Thyroid gland (tissue), 4 donors: ENCODE measurements around the gene STAMBPL1. TPM values are rescaled to one million over a fixed set of nuclear protein-coding genes. Genes with fewer than 3 reads are reported as not detected.

Experiments
- DNase-seq, 2 donors: peaks; one replicate each; pipeline ENCODE4 v3.0.0-alpha.2; 2019
- H3K27ac ChIP-seq, 3 donors: fragments of 200-600 bp; sonication (generic); 1 replicate in 2 of 3; 2 replicates in 1 of 3; pipeline ENCODE4 v1.5.1; 2016 to 2019; ENCODE audit warnings: mild to moderate bottlenecking in 1 of 3, moderate library complexity in 1 of 3
- H3K27me3 ChIP-seq: fragments of 200-600 bp; sonication (generic); one replicate; pipeline ENCODE4 v1.5.1; 2019
- H3K36me3 ChIP-seq, 2 donors: fragments of 200-600 bp; sonication (generic); one replicate each; pipeline ENCODE4 v1.5.1; 2016 to 2019
- H3K4me1 ChIP-seq, 2 donors: fragments of 200-600 bp; sonication (generic); one replicate each; pipeline ENCODE4 v1.5.1; 2017 to 2019
- H3K4me3 ChIP-seq, 3 donors: fragments of 200-600 bp; sonication (generic); replicated peaks in 1 of 3; 1 replicate in 2 of 3; 2 replicates in 1 of 3; pipeline ENCODE4 v1.5.1; 2016; ENCODE audit warnings: mild to moderate bottlenecking in 1 of 3
- H3K9me3 ChIP-seq: fragments of 200-600 bp; sonication (generic); one replicate; pipeline ENCODE4 v1.5.1; 2017
- POLR2A ChIP-seq, 2 donors: fragments of 450-650 bp; IDR thresholded peaks; one replicate each; pipeline ENCODE4 v1.6.1; 2017; ENCODE audit warnings: antibody characterized with exemption in 2 of 2, mild to moderate bottlenecking in 2 of 2, moderate library complexity in 1 of 2
- WGBS, 2 donors: methylation state at CpG; one replicate each; pipeline ENCODE4 v1.1.5; 2017; 5-methylcytosine and 5-hydroxymethylcytosine counted together
- intact Hi-C: fragments of 100-400 bp; cut with DNase I; formaldehyde crosslinking; loops from one replicate; pipeline ENCODE4 v1.15.1; 2023
- total RNA-seq, 4 donors: library from RNA; depleted of rRNA; stranded (reverse); fragments of >200 nt; gene quantifications; one replicate each; pipeline ENCODE4 v1.2.3, GENCODE V29; 2016
- TF ChIP-seq, protein P1 (sequence below), 6 experiments: fragments of 200-600 bp in 3 of 6; fragments of 450-650 bp in 3 of 6; sonication (generic) in 3 of 6; IDR thresholded peaks; one replicate each; pipeline ENCODE4 v1.5.1; 2016 to 2019; ENCODE audit warnings: antibody characterized with exemption in 6 of 6, mild to moderate bottlenecking in 2 of 6, inconsistent platforms in 1 of 6, moderate library complexity in 1 of 6

The STAMBPL1 gene
- total RNA-seq, 4 donors from 2014 or later = 0.63 to 6.2 (median 5.7) TPM

DNA sequence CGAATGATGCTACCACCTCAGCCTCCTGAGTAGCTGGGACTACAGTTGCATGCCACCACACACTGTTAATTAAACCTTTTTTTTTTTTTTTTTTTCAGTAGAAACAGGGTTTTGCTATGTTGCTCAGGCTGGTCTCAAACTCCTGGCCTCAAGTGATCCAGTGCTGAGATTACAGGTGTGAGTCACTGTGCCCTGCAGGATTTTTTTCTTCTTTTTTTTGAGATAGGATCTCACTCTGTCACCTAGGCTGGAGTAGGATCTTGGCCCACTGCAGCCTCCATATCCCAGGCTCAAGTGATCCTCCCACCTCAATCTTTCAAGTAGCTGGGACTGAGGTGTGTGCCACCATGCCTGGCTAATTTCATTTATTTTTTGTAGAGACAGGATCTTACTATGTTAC, 66.2 kb downstream of the STAMBPL1 start:
- H3K27ac ChIP-seq = no peak overlapping the region
- H3K4me1 ChIP-seq = peaks cover 9 to 12% of the 10 kb centered on the region in 2 donors
- 97 to 100% methylated on average over 1 of the region's 1 CpG for WGBS, 2 donors
- TF ChIP-seq, protein P1, sequence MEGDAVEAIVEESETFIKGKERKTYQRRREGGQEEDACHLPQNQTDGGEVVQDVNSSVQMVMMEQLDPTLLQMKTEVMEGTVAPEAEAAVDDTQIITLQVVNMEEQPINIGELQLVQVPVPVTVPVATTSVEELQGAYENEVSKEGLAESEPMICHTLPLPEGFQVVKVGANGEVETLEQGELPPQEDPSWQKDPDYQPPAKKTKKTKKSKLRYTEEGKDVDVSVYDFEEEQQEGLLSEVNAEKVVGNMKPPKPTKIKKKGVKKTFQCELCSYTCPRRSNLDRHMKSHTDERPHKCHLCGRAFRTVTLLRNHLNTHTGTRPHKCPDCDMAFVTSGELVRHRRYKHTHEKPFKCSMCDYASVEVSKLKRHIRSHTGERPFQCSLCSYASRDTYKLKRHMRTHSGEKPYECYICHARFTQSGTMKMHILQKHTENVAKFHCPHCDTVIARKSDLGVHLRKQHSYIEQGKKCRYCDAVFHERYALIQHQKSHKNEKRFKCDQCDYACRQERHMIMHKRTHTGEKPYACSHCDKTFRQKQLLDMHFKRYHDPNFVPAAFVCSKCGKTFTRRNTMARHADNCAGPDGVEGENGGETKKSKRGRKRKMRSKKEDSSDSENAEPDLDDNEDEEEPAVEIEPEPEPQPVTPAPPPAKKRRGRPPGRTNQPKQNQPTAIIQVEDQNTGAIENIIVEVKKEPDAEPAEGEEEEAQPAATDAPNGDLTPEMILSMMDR (IDR thresholded peaks at IDR 0.05) = no peak
- no peak for TF ChIP-seq POLR2A (IDR thresholded peaks at IDR 0.05)
- no peaks in the 10 kb centered on the region for H3K9me3 ChIP-seq
- no peaks in the 10 kb centered on the region for H3K36me3 ChIP-seq
- no peak for DNase-seq
- no peaks in the 10 kb centered on the region for H3K27me3 ChIP-seq
- H3K4me3 ChIP-seq = no peak overlapping the region
- intact Hi-C loops = no loop called here

- H3K27ac ChIP-seq = no peak overlapping the region
- no peaks in the 10 kb centered on the region for H3K27me3 ChIP-seq
- 81 to 96% methylated on average over 6 of the region's 6 CpGs for WGBS, 2 donors
- H3K4me3 ChIP-seq = no peak overlapping the region
- peaks cover 14 to 17% of the 10 kb centered on the region in 2 donors for H3K4me1 ChIP-seq
- H3K9me3 ChIP-seq = no peaks in the 10 kb centered on the region
- H3K36me3 ChIP-seq = no peaks in the 10 kb centered on the region
- intact Hi-C loops = no loop called here
- TF ChIP-seq POLR2A (IDR thresholded peaks at IDR 0.05) = no peak
- TF ChIP-seq, protein P1 (IDR thresholded peaks at IDR 0.05) = no peak
- DNase-seq = no peak
Observed at GRCh38 chr10:88946965-88947590, 67.0 kb downstream of the STAMBPL1 start.

DNA sequence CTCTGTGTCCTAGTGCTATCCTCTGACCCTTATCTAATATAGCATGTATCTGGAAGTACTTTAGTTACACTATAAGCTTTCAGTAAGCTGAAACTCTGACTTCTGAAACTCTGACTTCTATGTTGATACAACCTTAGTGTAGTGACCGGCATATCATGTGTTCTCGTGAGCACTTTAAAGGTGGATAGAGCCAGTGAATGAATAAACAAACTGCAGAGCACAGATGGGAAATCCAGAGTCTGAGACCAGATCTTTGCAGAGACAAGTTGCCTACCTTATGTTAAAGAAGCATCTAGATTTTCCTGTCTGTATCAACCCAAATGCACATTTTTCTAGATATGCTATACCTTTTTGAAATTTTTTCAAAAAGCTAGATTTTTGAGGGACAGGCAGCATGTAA, 69.0 kb downstream of the STAMBPL1 start:
- intact Hi-C loops = no loop called here
- H3K4me1 ChIP-seq = peaks cover 18 to 21% of the 10 kb centered on the region in 2 donors

DNA sequence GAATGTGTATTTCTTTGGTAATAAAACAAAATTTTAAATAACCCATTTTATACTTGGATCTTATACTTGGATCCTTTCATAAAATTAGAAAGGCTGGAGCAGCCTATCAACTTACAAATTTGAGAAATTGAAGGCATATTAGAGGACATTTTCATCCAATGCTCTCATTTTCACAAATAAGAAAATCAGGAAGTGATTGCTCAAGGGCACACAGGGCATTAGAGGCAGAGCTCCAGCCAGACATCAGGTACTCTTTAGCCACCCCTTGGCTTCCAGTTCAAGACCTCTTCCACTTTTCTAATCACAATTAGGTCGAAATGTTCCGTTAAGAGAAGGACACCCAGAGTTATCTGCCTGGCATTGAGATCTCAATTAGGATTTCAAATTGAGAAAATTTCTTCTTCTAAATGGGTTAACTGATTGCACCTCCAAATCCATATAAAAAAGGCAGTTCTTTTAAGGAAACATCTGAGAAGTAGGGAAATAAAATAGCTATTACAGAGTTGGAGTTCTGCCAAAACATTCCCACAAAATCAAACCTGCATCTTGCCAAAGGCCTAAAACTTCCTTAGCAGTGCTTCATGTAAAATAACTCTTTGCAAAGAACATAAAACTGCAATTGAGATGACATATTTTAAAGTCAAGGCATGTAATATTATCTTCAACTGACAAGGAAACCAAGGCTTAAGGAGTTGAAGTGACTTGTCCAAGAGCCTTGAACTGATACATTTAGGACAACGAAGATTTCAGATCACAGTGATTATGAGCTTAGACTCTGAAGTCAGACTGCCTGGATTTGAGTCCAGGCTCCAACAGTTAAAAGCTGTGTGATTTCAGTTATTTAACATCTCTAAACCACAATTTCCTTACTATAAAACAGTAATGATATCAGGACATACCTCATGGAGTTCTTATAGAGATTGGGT, 70.1 kb downstream of the STAMBPL1 start:
- H3K27ac ChIP-seq = peak overlapping the region; percentile 96 to 99 (median 98)
- no peak overlapping the region for H3K4me3 ChIP-seq
- H3K27me3 ChIP-seq = no peaks in the 10 kb centered on the region
- peaks cover 18 to 21% of the 10 kb centered on the region in 2 donors for H3K4me1 ChIP-seq
- intact Hi-C loops = no loop called here
- TF ChIP-seq, protein P1 (IDR thresholded peaks at IDR 0.05) = no peak
- TF ChIP-seq POLR2A (IDR thresholded peaks at IDR 0.05) = no peak
- H3K36me3 ChIP-seq = no peaks in the 10 kb centered on the region
- H3K9me3 ChIP-seq = no peaks in the 10 kb centered on the region
- DNase-seq = no peak
- WGBS, 2 donors = 64 to 81% methylated on average over 3 of the region's 3 CpGs

More for the DNA sequence above, 69.0 kb downstream of the STAMBPL1 start:
- TF ChIP-seq POLR2A (IDR thresholded peaks at IDR 0.05) = peak in 1 of 2 donors; percentile 15
- TF ChIP-seq, protein P1 (IDR thresholded peaks at IDR 0.05) = no peak
- H3K4me3 ChIP-seq = no peak overlapping the region
- 64 to 75% methylated on average over 2 of the region's 2 CpGs for WGBS, 2 donors
- DNase-seq = no peak
- peak overlapping the region in 1 of 3 donors; percentile 99 for H3K27ac ChIP-seq
- no peaks in the 10 kb centered on the region for H3K27me3 ChIP-seq
- H3K9me3 ChIP-seq = no peaks in the 10 kb centered on the region
- no peaks in the 10 kb centered on the region for H3K36me3 ChIP-seq
